Activated naive CD4-positive, alpha-beta T cell treated with Interleukin-2 at 50 U/mL for 16 hours (primary cell): ENCODE measurements around the gene RAD51C.
"Not testable (repeated sequence)": the region's sequence is repeated elsewhere in the genome, so short reads cannot be mapped to it uniquely, and the experiment has no call there.

Source experiments
- DNase-seq: peaks from one replicate; pipeline ENCODE4 v3.0.0-alpha.2; 2020

RAD51C gene

DNA sequence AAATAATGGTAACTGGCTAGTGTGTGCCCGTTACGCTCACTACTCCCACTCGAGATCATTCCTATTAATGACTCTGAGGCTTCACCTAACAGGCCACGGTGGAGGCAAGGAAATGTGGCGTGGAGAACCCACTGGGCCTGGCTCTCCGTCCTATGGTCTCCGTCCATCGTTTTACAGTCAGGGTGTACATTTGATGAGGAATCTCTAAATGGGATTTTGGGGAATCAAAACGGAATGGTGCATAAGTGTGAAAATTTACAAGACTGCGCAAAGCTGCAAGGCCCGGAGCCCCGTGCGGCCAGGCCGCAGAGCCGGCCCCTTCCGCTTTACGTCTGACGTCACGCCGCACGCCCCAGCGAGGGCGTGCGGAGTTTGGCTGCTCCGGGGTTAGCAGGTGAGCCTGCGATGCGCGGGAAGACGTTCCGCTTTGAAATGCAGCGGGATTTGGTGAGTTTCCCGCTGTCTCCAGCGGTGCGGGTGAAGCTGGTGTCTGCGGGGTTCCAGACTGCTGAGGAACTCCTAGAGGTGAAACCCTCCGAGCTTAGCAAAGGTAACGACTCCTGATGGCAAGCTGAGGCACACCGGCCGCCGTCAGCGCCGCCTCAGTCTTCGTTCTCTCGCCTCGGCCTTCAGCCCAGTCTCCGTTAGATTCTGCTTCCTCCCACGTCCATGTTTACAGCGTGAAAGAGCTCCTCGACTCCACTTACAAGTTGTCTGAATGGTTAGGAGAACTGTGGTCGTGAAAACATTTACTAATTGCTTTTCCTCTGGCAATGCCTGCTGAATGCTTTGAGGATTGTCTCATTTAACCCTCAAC is at the start of gene RAD51C:
Gene RAD51C (plus strand): TSS at position 364 of the 817 bp plus-strand sequence. CDS start 42 bp downstream, at position 406.
- DNase-seq: peak; percentile 91

- DNase-seq: no peak
Measured at GRCh38 chr17:58643147-58643546, 49.3 kb upstream of the RAD51C start.

DNA sequence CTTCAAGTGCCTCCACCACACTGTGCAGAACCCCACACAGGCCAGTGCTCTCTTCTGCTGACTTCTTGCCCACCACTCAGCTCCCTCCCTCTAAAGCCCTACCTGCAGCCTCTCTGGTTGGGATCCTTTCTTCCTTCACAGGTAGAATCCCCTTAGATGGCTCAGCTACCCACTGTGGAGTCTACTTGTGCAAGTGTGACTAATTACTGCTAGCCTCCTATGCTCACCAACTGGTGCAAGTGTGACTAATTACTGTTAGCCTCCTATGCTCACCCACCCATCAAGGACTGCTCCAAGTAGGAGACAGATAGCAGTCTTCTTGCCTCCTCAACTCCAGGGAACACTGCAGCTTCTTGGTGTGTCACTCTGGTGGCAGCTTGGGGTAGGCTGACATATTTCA is 44.2 kb upstream of the RAD51C start:
- DNase-seq: no peak

- peak; percentile 8 for DNase-seq
Measured at GRCh38 chr17:58657962-58658803, 34.2 kb upstream of the RAD51C start.

- peak; percentile 73 for DNase-seq
Measured at GRCh38 chr17:58658804-58659713, 33.3 kb upstream of the RAD51C start.

DNA sequence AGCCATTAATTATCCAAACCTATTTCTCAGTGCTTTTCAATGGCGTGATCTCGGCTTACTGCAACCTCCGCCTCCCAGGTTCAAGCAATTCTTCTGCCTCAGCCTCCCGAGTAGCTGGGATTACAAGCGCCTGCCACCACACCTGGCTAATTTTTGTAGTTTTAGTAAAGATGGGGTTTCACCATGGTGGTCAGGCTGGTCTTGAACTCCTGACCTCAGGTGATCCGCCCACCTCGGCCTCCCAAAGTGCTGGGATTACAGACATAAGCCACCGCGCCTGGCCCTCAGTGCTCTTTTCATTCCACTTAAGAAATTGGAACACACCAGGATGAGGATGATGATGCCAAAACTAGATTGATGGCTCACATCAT is 32.7 kb upstream of the RAD51C start:
- DNase-seq: peak; percentile 4

DNA sequence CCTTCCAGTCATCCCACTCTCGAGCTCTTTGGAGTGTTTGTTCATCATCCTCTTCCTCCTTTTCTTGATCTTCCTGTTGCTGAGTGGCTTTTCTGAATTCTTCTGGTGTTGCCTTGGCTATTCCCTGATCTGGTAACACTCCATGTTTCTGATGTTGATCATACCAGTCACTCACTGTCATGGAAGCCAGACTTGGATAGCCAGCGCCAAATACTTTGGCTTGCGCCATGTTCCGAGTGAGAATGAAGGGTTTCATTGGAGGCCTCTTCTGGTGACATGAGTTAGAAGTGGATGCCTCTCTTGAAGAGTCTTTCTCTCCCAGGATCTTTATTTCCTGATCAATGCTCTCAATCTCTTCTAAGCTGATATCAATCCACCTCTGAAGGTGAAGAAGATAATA is 31.8 kb upstream of the RAD51C start:
- DNase-seq: no peak

DNA sequence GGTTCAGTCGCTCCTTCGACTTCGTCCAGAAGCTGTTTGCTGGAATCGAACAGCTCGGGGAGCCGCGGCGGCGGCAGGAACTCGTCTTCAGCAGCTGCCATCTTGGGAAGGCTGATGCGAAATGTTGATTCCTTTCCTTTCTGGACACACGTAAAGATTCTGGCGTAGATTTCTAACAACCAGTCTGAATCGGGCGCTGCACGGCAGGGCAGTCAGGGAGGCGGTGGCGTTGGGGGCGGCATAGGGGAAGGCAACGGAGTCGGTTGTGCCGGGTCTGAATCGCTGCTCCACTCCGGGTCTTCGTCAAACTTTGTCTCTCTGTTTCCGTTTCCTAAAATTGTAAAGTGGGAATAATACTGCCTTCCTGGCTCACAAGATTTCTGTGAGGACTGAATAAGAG is 30.9 kb upstream of the RAD51C start:
- no peak for DNase-seq

DNA sequence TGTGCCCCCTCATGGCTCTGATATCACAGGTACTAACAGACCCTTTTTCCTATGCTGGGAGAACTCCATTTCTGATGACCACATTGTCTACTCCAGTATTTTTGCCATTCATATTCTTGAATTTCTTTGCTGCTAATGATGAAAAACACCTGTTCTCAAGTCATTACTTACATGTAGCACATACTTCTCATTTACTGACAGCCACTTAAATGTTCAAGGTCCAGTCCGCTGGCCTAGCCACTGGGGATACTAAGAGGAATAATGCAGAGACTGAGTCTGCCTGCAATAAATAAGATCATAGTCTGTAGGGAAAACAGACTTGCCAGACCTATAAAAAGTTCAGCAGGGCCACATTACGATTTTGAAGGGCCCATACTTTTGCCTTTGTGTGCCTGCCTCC is 28.1 kb upstream of the RAD51C start:
- no peak for DNase-seq

- no peak for DNase-seq
Measured at GRCh38 chr17:58665946-58666857, 26.2 kb upstream of the RAD51C start.

DNA sequence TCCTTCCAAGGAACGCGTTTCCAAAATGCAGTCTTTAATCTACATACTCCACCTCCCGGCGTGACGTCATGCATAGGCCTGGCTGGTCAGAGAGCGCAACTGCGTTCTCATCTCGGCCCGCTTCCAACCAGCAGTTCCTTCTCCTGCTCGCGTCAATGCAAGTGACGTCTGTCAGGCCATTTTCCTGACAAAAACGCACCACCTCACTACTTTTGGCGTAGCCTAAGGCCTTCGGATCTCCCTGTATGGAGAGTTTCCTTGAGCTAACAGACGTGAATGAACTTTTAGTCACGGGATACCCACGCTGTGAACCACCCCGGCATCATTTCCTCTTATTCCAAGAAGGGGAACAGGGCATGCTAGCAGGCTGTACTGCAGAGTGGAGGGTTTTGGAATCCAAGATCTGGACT is 25.5 kb upstream of the RAD51C start:
- peak; percentile 33 for DNase-seq

- DNase-seq: no peak
Measured at GRCh38 chr17:58667934-58668597, 24.3 kb upstream of the RAD51C start.

GRCh38 chr17:58668598-58668935 is 23.8 kb upstream of the RAD51C start:
- DNase-seq: no peak

- DNase-seq: no peak
Measured at GRCh38 chr17:58669853-58670252, 22.5 kb upstream of the RAD51C start.

- DNase-seq: no peak
Measured at GRCh38 chr17:58671969-58672368, 20.4 kb upstream of the RAD51C start.

GRCh38 chr17:58677194-58677880 is 15.1 kb upstream of the RAD51C start:
- no peak for DNase-seq

DNA sequence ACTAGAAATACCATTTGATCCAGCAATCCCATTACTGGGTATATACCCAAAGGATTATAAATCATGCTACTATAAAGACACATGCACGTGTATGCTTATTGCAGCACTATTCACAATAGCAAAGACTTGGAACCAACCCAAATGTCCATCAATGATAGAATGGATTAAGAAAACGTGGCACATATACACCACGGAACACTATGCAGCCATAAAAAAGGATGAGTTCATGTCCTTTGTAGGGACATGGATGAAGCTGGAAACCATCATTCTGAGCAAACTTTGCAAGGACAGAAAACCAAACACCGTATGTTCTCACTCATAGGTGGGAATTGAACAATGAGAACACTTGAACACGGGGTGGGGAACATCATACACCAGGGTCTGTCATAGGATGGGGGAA is 14.1 kb upstream of the RAD51C start:
- not testable (repeated sequence) for DNase-seq

GRCh38 chr17:58679263-58680037 is 13.0 kb upstream of the RAD51C start:
- no peak for DNase-seq

DNA sequence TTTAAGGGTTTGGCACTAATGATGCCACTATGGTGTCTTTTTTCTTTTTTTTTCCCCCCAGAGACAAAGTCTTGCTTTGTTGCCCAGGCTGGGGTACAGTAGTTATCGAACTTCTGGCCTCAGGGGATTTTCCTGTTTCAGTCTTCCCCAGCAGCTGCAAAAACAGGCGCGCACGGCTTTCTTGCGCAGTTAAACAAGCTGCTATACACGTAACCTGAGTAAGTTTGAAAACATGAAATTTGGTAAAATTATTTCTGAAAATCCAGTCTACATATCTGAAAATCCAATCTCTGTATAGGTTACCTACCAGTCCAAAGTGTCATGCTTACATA is 12.4 kb upstream of the RAD51C start:
- no peak for DNase-seq

GRCh38 chr17:58684003-58684402 is 8.4 kb upstream of the RAD51C start:
- DNase-seq: no peak
